ENCODE measurements around the gene DTD2. TPM values are rescaled to one million over a fixed set of nuclear protein-coding genes. Genes with fewer than 3 reads are reported as not detected.
A peak's percentile ranks its signal among the peaks of the same experiment; 100 is the strongest.
"Not testable (repeated sequence)": the region's sequence is repeated elsewhere in the genome, so short reads cannot be mapped to it uniquely, and the experiment has no call there.

Gene DTD2
- total RNA-seq, 1 donor from 2014 or later = 25.5 TPM

- Mint-ChIP-seq H3K4me1 (ENCODE audit: unreplicated experiment) (peaks cover 20% of the 10 kb centered on the region), H3K9me3 (ENCODE audit: unreplicated experiment) (no peaks in the 10 kb centered on the region), H3K27me3 (ENCODE audit: unreplicated experiment) (no peaks in the 10 kb centered on the region), H3K4me3 (ENCODE audit: unreplicated experiment) (no peak overlapping the region), H3K36me3 (ENCODE audit: unreplicated experiment) (peaks cover 7% of the 10 kb centered on the region), H3K27ac (ENCODE audit: unreplicated experiment) (peak overlapping the region; percentile 93)
- DNase-seq (ENCODE audit: extremely low spot score, unreplicated experiment) = no peak
- TF ChIP-seq CTCF (IDR thresholded peaks at IDR 0.05) = no peak
Measured at GRCh38 chr14:31442284-31442683, 15.0 kb downstream of the DTD2 start.

DNA sequence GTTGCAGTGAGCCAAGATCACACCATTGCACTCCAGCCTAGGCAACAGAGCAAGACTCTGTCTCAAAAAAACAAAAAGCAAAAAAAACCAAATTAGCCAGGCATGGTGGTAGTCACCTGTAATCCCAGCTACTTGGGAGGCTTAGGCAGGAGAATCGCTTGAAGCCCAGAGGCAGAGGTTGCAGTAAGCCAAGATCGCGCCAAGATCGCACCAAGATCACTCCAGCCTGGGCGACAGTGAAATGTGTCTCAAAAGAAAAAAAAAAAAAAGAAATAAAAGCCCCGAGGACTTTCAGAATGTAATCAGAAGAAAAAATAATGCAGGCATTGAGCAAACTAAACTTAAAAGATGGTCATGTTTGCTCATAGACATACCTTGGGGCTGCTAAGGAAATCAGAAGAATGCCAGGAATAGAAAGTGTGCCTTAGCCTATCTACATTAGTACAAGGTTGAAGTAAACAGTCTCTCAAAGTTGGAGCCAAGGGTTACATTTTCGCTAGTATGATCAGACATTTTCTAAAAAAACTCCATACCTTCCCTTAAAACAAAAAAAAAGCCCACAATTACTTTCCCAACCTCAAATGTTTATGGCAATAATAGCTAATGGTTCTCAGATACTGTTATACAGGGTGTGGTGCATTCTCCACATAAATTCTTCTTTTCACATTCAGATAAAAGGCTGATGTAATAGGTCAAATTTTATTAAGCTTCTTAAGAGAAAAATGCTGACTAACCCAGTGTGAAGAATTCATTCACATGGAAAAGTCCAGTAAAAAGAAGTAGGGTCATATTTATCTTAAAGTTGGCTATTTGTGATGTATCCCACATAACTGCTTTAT is 15.8 kb downstream of the DTD2 start:
- Mint-ChIP-seq H3K27ac (ENCODE audit: unreplicated experiment) (peak overlapping the region; percentile 93), H3K36me3 (ENCODE audit: unreplicated experiment) (peaks cover 7% of the 10 kb centered on the region), H3K27me3 (ENCODE audit: unreplicated experiment) (no peaks in the 10 kb centered on the region), H3K9me3 (ENCODE audit: unreplicated experiment) (no peaks in the 10 kb centered on the region), H3K4me3 (ENCODE audit: unreplicated experiment) (no peak overlapping the region), H3K4me1 (ENCODE audit: unreplicated experiment) (peaks cover 20% of the 10 kb centered on the region)
- TF ChIP-seq CTCF (IDR thresholded peaks at IDR 0.05) = no peak
- no peak for DNase-seq (ENCODE audit: extremely low spot score, unreplicated experiment)

- Mint-ChIP-seq H3K27me3 (ENCODE audit: unreplicated experiment) (no peaks in the 10 kb centered on the region), H3K27ac (ENCODE audit: unreplicated experiment) (peak overlapping the region; percentile 93), H3K4me1 (ENCODE audit: unreplicated experiment) (peaks cover 20% of the 10 kb centered on the region), H3K36me3 (ENCODE audit: unreplicated experiment) (peaks cover 4% of the 10 kb centered on the region), H3K4me3 (ENCODE audit: unreplicated experiment) (no peak overlapping the region), H3K9me3 (ENCODE audit: unreplicated experiment) (no peaks in the 10 kb centered on the region)
- no peak for DNase-seq (ENCODE audit: extremely low spot score, unreplicated experiment)
- no peak for TF ChIP-seq CTCF (IDR thresholded peaks at IDR 0.05)
Measured at GRCh38 chr14:31440280-31440679, 17.0 kb downstream of the DTD2 start.

GRCh38 chr14:31439561-31439960 is 17.7 kb downstream of the DTD2 start:
- H3K9me3 Mint-ChIP-seq (ENCODE audit: unreplicated experiment) = no peaks in the 10 kb centered on the region
- TF ChIP-seq CTCF (IDR thresholded peaks at IDR 0.05) = no peak
- no peak overlapping the region for H3K4me3 Mint-ChIP-seq (ENCODE audit: unreplicated experiment)
- peak overlapping the region; percentile 18 for H3K27ac Mint-ChIP-seq (ENCODE audit: unreplicated experiment)
- DNase-seq (ENCODE audit: extremely low spot score, unreplicated experiment) = no peak
- H3K27me3 Mint-ChIP-seq (ENCODE audit: unreplicated experiment) = no peaks in the 10 kb centered on the region
- H3K36me3 Mint-ChIP-seq (ENCODE audit: unreplicated experiment) = peaks cover 4% of the 10 kb centered on the region
- peaks cover 20% of the 10 kb centered on the region for H3K4me1 Mint-ChIP-seq (ENCODE audit: unreplicated experiment)

GRCh38 chr14:31437045-31437691 is 20.1 kb downstream of the DTD2 start:
- H3K4me3 Mint-ChIP-seq (ENCODE audit: unreplicated experiment); H3K27me3 Mint-ChIP-seq (ENCODE audit: unreplicated experiment); H3K9me3 Mint-ChIP-seq (ENCODE audit: unreplicated experiment); H3K27ac Mint-ChIP-seq (ENCODE audit: unreplicated experiment); DNase-seq (ENCODE audit: extremely low spot score, unreplicated experiment); H3K36me3 Mint-ChIP-seq (ENCODE audit: unreplicated experiment): not testable (repeated sequence)
- H3K4me1 Mint-ChIP-seq (ENCODE audit: unreplicated experiment) = peaks cover 14% of the 10 kb centered on the region

All from osteocyte (in vitro differentiated cells).